ENCODE measurements around the gene AGAP1. TPM values are rescaled to one million over a fixed set of nuclear protein-coding genes. Genes with fewer than 3 reads are reported as not detected.

AGAP1 gene
- total RNA-seq, 1 experiment from 2014 or later = 25.8 TPM

GRCh38 chr2:235930701-235931100 is 436.9 kb downstream of the AGAP1 start:
- Histone ChIP-seq H3K4me1 (ENCODE audit: insufficient read depth, low read length) (no peaks in the 10 kb centered on the region), H4K20me1 (ENCODE audit: control insufficient read depth, insufficient read depth, insufficient read length) (no peaks in the 10 kb centered on the region), H3K18ac (ENCODE audit: insufficient read length, low read depth, low read length) (no peak overlapping the region), H2BK15ac (ENCODE audit: low read depth, low read length) (no peak overlapping the region), H4K91ac (ENCODE audit: insufficient read length, low read depth, low read length) (no peak overlapping the region), H3T11ph (ENCODE audit: low read length) (no peak overlapping the region), H2BK20ac (ENCODE audit: low read depth, low read length, poor library complexity, severe bottlenecking) (no peak overlapping the region), H2AFZ (ENCODE audit: low read length) (no peak overlapping the region), H3K23me2 (ENCODE audit: insufficient read length, low read depth, low read length, poor library complexity, severe bottlenecking) (no peaks in the 10 kb centered on the region), H3K27ac (ENCODE audit: insufficient read length, low read depth, low read length) (no peak overlapping the region), H3K79me1 (ENCODE audit: insufficient read depth, low read depth, low read length, poor library complexity, severe bottlenecking) (no peaks in the 10 kb centered on the region), H4K8ac (replicated peaks; ENCODE audit: insufficient read length, low read depth, low read length) (no peak overlapping the region), H3K79me2 (ENCODE audit: insufficient read depth, low read length) (no peaks in the 10 kb centered on the region), H3K4me2 (ENCODE audit: insufficient read depth, insufficient read length, low read length) (no peak overlapping the region), H2BK120ac (ENCODE audit: low read depth, low read length, poor library complexity, severe bottlenecking) (no peak overlapping the region), H3K23ac (ENCODE audit: insufficient read length, low read depth, low read length) (no peak overlapping the region), H3K27me3 (ENCODE audit: insufficient read depth, low read length) (no peaks in the 10 kb centered on the region), H4K5ac (ENCODE audit: insufficient read length, low read depth, low read length) (no peak overlapping the region), H2AK5ac (ENCODE audit: insufficient read length, low read length) (no peak overlapping the region), H2BK5ac (ENCODE audit: insufficient read length, low read length) (no peak overlapping the region), H3K14ac (ENCODE audit: insufficient read depth, low read length) (no peak overlapping the region; the same call in 1 of the 2 replicates), H3K4ac (ENCODE audit: low read depth, low read length) (no peak overlapping the region), H2BK12ac (ENCODE audit: insufficient read length, low read depth, low read length) (no peak overlapping the region), H3K56ac (ENCODE audit: insufficient read length, low read depth, low read length) (no peak overlapping the region), H3K9me3 (ENCODE audit: control insufficient read depth, low read depth, low read length) (no peaks in the 10 kb centered on the region), H3K9ac (ENCODE audit: extremely low read depth, insufficient read length, low read length) (no peak overlapping the region)
- Mint-ChIP-seq H3K4me1 (0 out of 4 replicates have a peak, but pooled peaks cover 0 to 8% of the 10 kb centered on the region in 2 experiments), H3K4me3 (no peak overlapping the region), H3K27ac (no peak overlapping the region), H3K36me3 (ENCODE audit: insufficient read depth in 1 of 3, low read depth in 3 of 3) (peaks cover 0 to 4% (median 0%) of the 10 kb centered on the region in 3 experiments; a peak in 2 of 7 replicates), H3K9me3 (no peaks in the 10 kb centered on the region), H3K27me3 (ENCODE audit: low read depth) (no peaks in the 10 kb centered on the region)
- TF ChIP-seq CTCF (conservative IDR thresholded peaks at IDR 0.05) = no peak
- DNase-seq = no peak
- WGBS (ENCODE audit: extremely low coverage, insufficient read length, low lambda C conversion rate) = no CpG with 5 or more reads among the region's 19 CpGs

Data from H9 (cell line).